OCI-LY7 (cell line): Measurements from ENCODE around the gene POLD3. TPM values are rescaled to one million over a fixed set of nuclear protein-coding genes. Genes with fewer than 3 reads are reported as not detected.

ENCODE experiments used
- BruUV-seq: library from RNA; stranded (reverse); fragments of 400-500 nt; replicated peaks from 2 replicates; lab custom pipeline; 2021; lab: Mats Ljungman, UMichigan
- CTCF ChIA-PET: fragments of 300-600 bp; sonication (Branson Sonifier 250); formaldehyde crosslinking; loops from one replicate; lab custom pipeline; 2022; ENCODE audit warnings: antibody characterized with exemption; ENCODE audit not compliant: unreplicated experiment; lab: Charles Lee
- POLR2A ChIA-PET: fragments of 300-600 bp; sonication (Branson Sonifier 250); formaldehyde crosslinking; loops from one replicate; lab custom pipeline; 2022; ENCODE audit warnings: antibody characterized with exemption; lab: Charles Lee
- DNase-seq: peaks from one replicate; pipeline ENCODE4 v3.0.0-alpha.2; 2015; ENCODE audit warnings: low spot score
- H2AFZ ChIP-seq: fragments of 200-600 bp; sonication (generic), shearing (Covaris generic); 2 replicates; pipeline ENCODE4 v1.6.1; 2014; ENCODE audit warnings: mild to moderate bottlenecking, antibody characterized with exemption, low read length, moderate library complexity
- H3K27ac ChIP-seq: fragments of 200-600 bp; sonication (generic); 2 replicates; pipeline ENCODE4 v1.5.1; 2014; ENCODE audit warnings: mixed run types, low read depth, mild to moderate bottlenecking, moderate library complexity, low read length, inconsistent platforms; ENCODE audit not compliant: poor library complexity, severe bottlenecking
- H3K36me3 ChIP-seq: fragments of 200-600 bp; sonication (generic); 2 replicates; pipeline ENCODE4 v1.6.1; 2014; ENCODE audit warnings: mild to moderate bottlenecking, antibody characterized with exemption, low read length, moderate library complexity, mixed read lengths; ENCODE audit not compliant: insufficient read depth
- H3K4me1 ChIP-seq: fragments of 200-600 bp; sonication (generic); 2 replicates; pipeline ENCODE4 v1.5.1; 2014; ENCODE audit warnings: mild to moderate bottlenecking, low read length; ENCODE audit not compliant: insufficient read depth, poor library complexity, severe bottlenecking
- H3K4me2 ChIP-seq: fragments of 200-600 bp; sonication (generic); 2 replicates; pipeline ENCODE4 v1.6.1; 2014; ENCODE audit warnings: mild to moderate bottlenecking, low read length
- H3K4me3 ChIP-seq: fragments of 200-600 bp; sonication (generic); 2 replicates; pipeline ENCODE4 v1.5.1; 2014; ENCODE audit warnings: mild to moderate bottlenecking, low read depth, low read length; ENCODE audit not compliant: poor library complexity, severe bottlenecking
- H3K79me2 ChIP-seq: fragments of 200-600 bp; sonication (generic); 2 replicates; pipeline ENCODE4 v1.6.1; 2016; ENCODE audit warnings: low read depth, mild to moderate bottlenecking, low read length, moderate library complexity, mixed read lengths; ENCODE audit not compliant: insufficient read depth
- H3K9me2 ChIP-seq: fragments of 200-600 bp; sonication (generic); 2 replicates; pipeline ENCODE4 v1.6.1; 2016; ENCODE audit warnings: mild to moderate bottlenecking, low read length, mixed read lengths; ENCODE audit not compliant: insufficient read depth
- H3K9me3 ChIP-seq: fragments of 200-600 bp; sonication (generic); 2 replicates; pipeline ENCODE4 v1.6.1; 2014; ENCODE audit warnings: mild to moderate bottlenecking, mixed run types, low read length, mixed read lengths
- H4K20me1 ChIP-seq: fragments of 200-600 bp; sonication (generic); 2 replicates; pipeline ENCODE4 v1.6.1; 2014; ENCODE audit warnings: mild to moderate bottlenecking, antibody characterized with exemption, low read length, moderate library complexity, mixed read lengths; ENCODE audit not compliant: insufficient read depth
- EZH2phosphoT487 ChIP-seq: fragments of 200-600 bp; sonication (generic); IDR thresholded peaks from 2 replicates; pipeline ENCODE4 v1.6.1; 2018; ENCODE audit warnings: low read depth, borderline replicate concordance, mild to moderate bottlenecking, mixed run types, antibody characterized with exemption, low read length, moderate library complexity, mixed read lengths
- intact Hi-C: fragments of 100-400 bp; cut with micrococcal nuclease; formaldehyde crosslinking; loops from one replicate; pipeline ENCODE4 v1.10.0; 2022; ENCODE audit not compliant: unreplicated experiment
- total RNA-seq, 2 experiments: library from RNA; depleted of rRNA in 1 of 2; stranded (reverse); fragments of >200 nt in 1 of 2; shearing (Covaris generic) in 1 of 2; gene quantifications; 2 replicates each; pipeline ENCODE4 v1.2.3, GENCODE V29; 2014 to 2022
- TF ChIP-seq, protein P1 (sequence below): fragments of 200-600 bp; sonication (generic); conservative IDR thresholded peaks from 2 replicates; pipeline ENCODE4 v1.5.1; 2014; ENCODE audit warnings: mild to moderate bottlenecking, antibody characterized with exemption, low read length, moderate library complexity, mixed read lengths

POLD3 gene
- total RNA-seq, 2 experiments from 2014 or later: 38.8 to 39.3 TPM

DNA sequence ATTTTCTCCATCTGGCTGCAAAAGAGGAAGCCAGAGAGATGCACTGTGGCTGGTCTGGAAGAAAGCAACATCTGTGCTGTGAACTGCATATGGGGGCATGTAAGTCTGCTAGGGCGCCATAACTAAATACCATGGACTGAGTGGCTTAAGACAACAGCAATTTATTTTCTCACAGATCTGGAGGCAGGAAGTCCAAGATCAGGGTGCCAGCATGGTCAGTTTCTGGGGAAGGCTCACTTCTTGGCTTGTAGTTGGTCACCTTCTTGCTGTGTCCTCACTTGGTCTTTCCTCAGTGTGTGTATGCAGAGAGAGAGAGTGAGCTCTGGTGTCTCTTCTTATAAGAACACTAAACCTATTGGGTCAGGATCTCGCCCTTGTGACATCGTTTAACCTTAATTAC lies 34.9 kb upstream of the POLD3 start:
- no peaks in the 10 kb centered on the region for H3K9me3 ChIP-seq
- H3K9me2 ChIP-seq: no peaks in the 10 kb centered on the region
- TF ChIP-seq, protein P1, sequence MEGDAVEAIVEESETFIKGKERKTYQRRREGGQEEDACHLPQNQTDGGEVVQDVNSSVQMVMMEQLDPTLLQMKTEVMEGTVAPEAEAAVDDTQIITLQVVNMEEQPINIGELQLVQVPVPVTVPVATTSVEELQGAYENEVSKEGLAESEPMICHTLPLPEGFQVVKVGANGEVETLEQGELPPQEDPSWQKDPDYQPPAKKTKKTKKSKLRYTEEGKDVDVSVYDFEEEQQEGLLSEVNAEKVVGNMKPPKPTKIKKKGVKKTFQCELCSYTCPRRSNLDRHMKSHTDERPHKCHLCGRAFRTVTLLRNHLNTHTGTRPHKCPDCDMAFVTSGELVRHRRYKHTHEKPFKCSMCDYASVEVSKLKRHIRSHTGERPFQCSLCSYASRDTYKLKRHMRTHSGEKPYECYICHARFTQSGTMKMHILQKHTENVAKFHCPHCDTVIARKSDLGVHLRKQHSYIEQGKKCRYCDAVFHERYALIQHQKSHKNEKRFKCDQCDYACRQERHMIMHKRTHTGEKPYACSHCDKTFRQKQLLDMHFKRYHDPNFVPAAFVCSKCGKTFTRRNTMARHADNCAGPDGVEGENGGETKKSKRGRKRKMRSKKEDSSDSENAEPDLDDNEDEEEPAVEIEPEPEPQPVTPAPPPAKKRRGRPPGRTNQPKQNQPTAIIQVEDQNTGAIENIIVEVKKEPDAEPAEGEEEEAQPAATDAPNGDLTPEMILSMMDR: no peak
- no peak for TF ChIP-seq EZH2phosphoT487
- H3K79me2 ChIP-seq: no peaks in the 10 kb centered on the region
- no peaks in the 10 kb centered on the region for H3K4me1 ChIP-seq
- no peak overlapping the region for H3K4me3 ChIP-seq
- H3K27ac ChIP-seq: no peak overlapping the region
- CTCF ChIA-PET: no interaction called here
- intact Hi-C loops: loop anchor here (5.0 kb wide), 1 partner anchor 95 kb away; no protein-coding TSS in a partner anchor
- no peak overlapping the region for H3K4me2 ChIP-seq
- POLR2A ChIA-PET: no interaction called here
- no peaks in the 10 kb centered on the region for H3K36me3 ChIP-seq
- no peaks in the 10 kb centered on the region for H4K20me1 ChIP-seq
- BruUV-seq: no TSS peak
- no peak for DNase-seq
- H2AFZ ChIP-seq: no peak overlapping the region

DNA sequence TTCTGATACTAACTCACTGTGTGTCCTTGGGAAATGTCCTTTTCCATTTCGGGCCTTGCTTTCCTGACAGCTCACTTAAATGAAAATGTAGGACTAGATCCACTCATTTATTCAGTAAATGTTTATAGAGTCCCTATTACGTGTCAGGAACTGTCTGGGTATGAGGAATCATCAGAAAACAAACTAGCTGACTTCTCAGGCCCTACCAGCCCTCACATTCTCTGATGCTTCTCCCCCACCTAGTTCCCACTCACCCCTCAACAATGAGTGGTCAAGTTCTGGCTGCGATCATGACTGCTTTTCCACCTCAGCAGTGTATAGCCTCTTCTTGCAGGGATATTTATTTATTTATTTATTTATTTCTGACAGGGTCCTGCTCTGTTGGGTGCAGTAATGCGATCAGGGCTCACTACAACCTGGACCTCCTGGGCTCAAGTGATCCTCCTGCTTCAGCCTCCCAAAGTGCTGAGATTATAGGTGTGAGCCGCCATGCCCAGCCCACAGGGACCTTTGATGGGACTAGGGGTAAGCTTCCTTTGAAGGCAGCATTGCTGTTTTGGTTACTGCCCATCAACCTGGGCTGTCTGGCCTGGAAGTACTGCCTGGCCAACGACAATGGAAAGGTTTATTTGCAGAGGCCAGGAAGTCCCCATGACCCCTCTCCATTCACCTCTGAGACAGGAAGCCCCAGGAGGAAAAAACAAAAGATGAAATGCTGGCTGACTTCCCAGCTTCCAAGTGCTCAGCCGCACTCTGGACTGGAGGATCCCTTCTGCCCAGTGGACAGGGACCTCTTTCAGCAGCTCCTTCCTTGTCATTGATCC lies 33.1 kb upstream of the POLD3 start:
- TF ChIP-seq, protein P1: no peak
- no peak for TF ChIP-seq EZH2phosphoT487
- H3K27ac ChIP-seq: no peak overlapping the region
- no TSS peak for BruUV-seq
- no peaks in the 10 kb centered on the region for H4K20me1 ChIP-seq
- no peak overlapping the region for H3K4me3 ChIP-seq
- H3K9me3 ChIP-seq: no peaks in the 10 kb centered on the region
- CTCF ChIA-PET: no interaction called here
- H3K79me2 ChIP-seq: no peaks in the 10 kb centered on the region
- no peaks in the 10 kb centered on the region for H3K36me3 ChIP-seq
- H3K4me2 ChIP-seq: no peak overlapping the region
- POLR2A ChIA-PET: no interaction called here
- intact Hi-C loops: loop anchor here (5.0 kb wide), 1 partner anchor 97 kb away; no protein-coding TSS in a partner anchor
- no peak for DNase-seq
- H3K4me1 ChIP-seq: no peaks in the 10 kb centered on the region
- H3K9me2 ChIP-seq: no peaks in the 10 kb centered on the region
- H2AFZ ChIP-seq: no peak overlapping the region

DNA sequence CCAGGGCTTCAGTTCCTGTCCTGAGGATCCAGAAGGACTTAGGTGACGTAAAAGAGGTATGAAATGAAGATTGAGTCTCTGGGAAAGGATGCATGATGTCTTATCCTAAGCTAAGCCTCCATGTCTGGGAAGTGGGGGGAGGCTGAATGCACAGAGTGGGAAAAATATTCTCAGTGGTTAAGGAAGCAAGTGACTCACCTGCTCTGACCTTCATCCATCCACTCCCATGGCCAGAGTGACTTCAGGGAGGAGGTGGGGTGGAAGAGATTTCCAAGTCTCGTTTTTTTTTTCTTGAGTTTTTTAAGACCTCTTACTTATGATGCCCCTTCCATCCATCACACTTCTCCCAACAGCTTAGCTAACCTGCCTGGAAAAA lies 32.5 kb upstream of the POLD3 start:
- ChIA-PET POLR2A (no interaction called here), CTCF (no interaction called here)
- no peak overlapping the region for H3K4me2 ChIP-seq
- H4K20me1 ChIP-seq: no peaks in the 10 kb centered on the region
- H3K9me3 ChIP-seq: no peaks in the 10 kb centered on the region
- H3K79me2 ChIP-seq: no peaks in the 10 kb centered on the region
- no peaks in the 10 kb centered on the region for H3K4me1 ChIP-seq
- no TSS peak for BruUV-seq
- no peaks in the 10 kb centered on the region for H3K36me3 ChIP-seq
- H2AFZ ChIP-seq: no peak overlapping the region
- no peak for TF ChIP-seq EZH2phosphoT487
- TF ChIP-seq, protein P1: no peak
- no peak overlapping the region for H3K4me3 ChIP-seq
- H3K27ac ChIP-seq: no peak overlapping the region
- DNase-seq: no peak
- no peaks in the 10 kb centered on the region for H3K9me2 ChIP-seq
- intact Hi-C loops: loop anchor here (5.0 kb wide), 1 partner anchor 98 kb away; no protein-coding TSS in a partner anchor
